WERI-Rb-1 (cell line): ENCODE results near the gene PLXNB3.

Experiments
- DNase-seq: peaks from one replicate; pipeline ENCODE4 v3.0.0-alpha.2; 2020
- H3K27ac ChIP-seq: fragments of 250-450 bp; sonication (Bioruptor Pico); 2 replicates; pipeline ENCODE4 v1.5.1; 2020; ENCODE audit warnings: mild to moderate bottlenecking, moderate library complexity
- H3K27me3 ChIP-seq: fragments of 250-450 bp; sonication (Bioruptor Pico); 2 replicates; pipeline ENCODE4 v1.5.1; 2021; ENCODE audit warnings: mild to moderate bottlenecking, low read depth, moderate library complexity; ENCODE audit not compliant: insufficient read depth, severe bottlenecking
- H3K36me3 ChIP-seq: fragments of 250-450 bp; sonication (Bioruptor Pico); 2 replicates; pipeline ENCODE4 v1.5.1; 2020; ENCODE audit warnings: mild to moderate bottlenecking, moderate library complexity
- H3K4me3 ChIP-seq: 2 replicates; pipeline ENCODE4 v1.5.1; 2011; ENCODE audit warnings: low read depth, mild to moderate bottlenecking, control low read depth, low read length
- H3K9me3 ChIP-seq: fragments of 250-450 bp; sonication (Bioruptor Pico); 2 replicates; pipeline ENCODE4 v1.5.1; 2021; ENCODE audit warnings: mild to moderate bottlenecking, moderate library complexity; ENCODE audit not compliant: severe bottlenecking
- CTCF ChIP-seq: IDR thresholded peaks from 2 replicates; pipeline ENCODE4 v1.5.1; 2011; ENCODE audit warnings: low read depth, mild to moderate bottlenecking, control low read depth, inconsistent platforms, low read length

The PLXNB3 gene

GRCh38 chrX:153782871-153783270 is 18.8 kb downstream of the PLXNB3 start:
- H3K9me3 ChIP-seq: no peaks in the 10 kb centered on the region
- TF ChIP-seq CTCF: no peak
- no peak overlapping the region for H3K27ac ChIP-seq
- no peak for DNase-seq
- peaks cover 15% of the 10 kb centered on the region for H3K27me3 ChIP-seq
- no peak overlapping the region for H3K4me3 ChIP-seq
- H3K36me3 ChIP-seq: peaks cover 22% of the 10 kb centered on the region

GRCh38 chrX:153783378-153784013 is 19.4 kb downstream of the PLXNB3 start:
- no peak for TF ChIP-seq CTCF
- H3K27ac ChIP-seq: no peak overlapping the region
- peaks cover 28% of the 10 kb centered on the region for H3K36me3 ChIP-seq

GRCh38 chrX:153784325-153784967 is 20.4 kb downstream of the PLXNB3 start:
- no peak for DNase-seq
- peaks cover 13% of the 10 kb centered on the region for H3K27me3 ChIP-seq
- H3K4me3 ChIP-seq: no peak overlapping the region
- H3K36me3 ChIP-seq: peaks cover 37% of the 10 kb centered on the region
- H3K9me3 ChIP-seq: no peaks in the 10 kb centered on the region
- no peak for TF ChIP-seq CTCF
- H3K27ac ChIP-seq: no peak overlapping the region

More at GRCh38 chrX:153783378-153784013, 19.4 kb downstream of the PLXNB3 start:
- no peak overlapping the region for H3K4me3 ChIP-seq
- peaks cover 14% of the 10 kb centered on the region for H3K27me3 ChIP-seq
- H3K9me3 ChIP-seq: no peaks in the 10 kb centered on the region
- no peak for DNase-seq

GRCh38 chrX:153786669-153787068 is 22.6 kb downstream of the PLXNB3 start:
- H3K27ac ChIP-seq: no peak overlapping the region
- TF ChIP-seq CTCF: no peak
- no peak for DNase-seq
- H3K27me3 ChIP-seq: peaks cover 13% of the 10 kb centered on the region
- no peak overlapping the region for H3K4me3 ChIP-seq
- H3K9me3 ChIP-seq: no peaks in the 10 kb centered on the region
- peaks cover 45% of the 10 kb centered on the region for H3K36me3 ChIP-seq

- H3K36me3 ChIP-seq: peaks cover 60% of the 10 kb centered on the region
Observed at GRCh38 chrX:153789654-153790053, 25.6 kb downstream of the PLXNB3 start.

More at GRCh38 chrX:153789654-153790053, 25.6 kb downstream of the PLXNB3 start:
- Histone ChIP-seq H3K9me3 (no peaks in the 10 kb centered on the region), H3K27ac (no peak overlapping the region), H3K4me3 (no peak overlapping the region), H3K27me3 (peaks cover 8% of the 10 kb centered on the region)
- no peak for TF ChIP-seq CTCF
- no peak for DNase-seq
